ENCODE measurements around the gene UGT3A2.

Gene UGT3A2

GRCh38 chr5:36068751-36069281, 2.1 kb upstream of the UGT3A2 start:
- H3K27me3 ChIP-seq (ENCODE audit: control insufficient read depth, insufficient read depth, low read length), result no peaks in the 10 kb centered on the region
- no peak overlapping the region for H3K9ac ChIP-seq (ENCODE audit: low read length)
- no peaks in the 10 kb centered on the region for H3K4me1 ChIP-seq (ENCODE audit: control insufficient read depth, insufficient read depth, low read length)
- H3K4me3 ChIP-seq (ENCODE audit: low read length), result no peak overlapping the region
- no peaks in the 10 kb centered on the region for H3K36me3 ChIP-seq (ENCODE audit: control insufficient read depth, insufficient read depth, low read length)
- no peak overlapping the region for H3K27ac ChIP-seq (ENCODE audit: low read depth, low read length)

- Histone ChIP-seq H3K9ac (ENCODE audit: low read length) (no peak overlapping the region), H3K27me3 (ENCODE audit: control insufficient read depth, insufficient read depth, low read length) (no peaks in the 10 kb centered on the region), H3K4me1 (ENCODE audit: control insufficient read depth, insufficient read depth, low read length) (no peaks in the 10 kb centered on the region), H3K36me3 (ENCODE audit: control insufficient read depth, insufficient read depth, low read length) (no peaks in the 10 kb centered on the region), H3K27ac (ENCODE audit: low read depth, low read length) (no peak overlapping the region), H3K4me3 (ENCODE audit: low read length) (no peak overlapping the region)
These were observed 612 bp downstream of the UGT3A2 start for GRCh38 chr5:36066001-36066539.

DNA sequence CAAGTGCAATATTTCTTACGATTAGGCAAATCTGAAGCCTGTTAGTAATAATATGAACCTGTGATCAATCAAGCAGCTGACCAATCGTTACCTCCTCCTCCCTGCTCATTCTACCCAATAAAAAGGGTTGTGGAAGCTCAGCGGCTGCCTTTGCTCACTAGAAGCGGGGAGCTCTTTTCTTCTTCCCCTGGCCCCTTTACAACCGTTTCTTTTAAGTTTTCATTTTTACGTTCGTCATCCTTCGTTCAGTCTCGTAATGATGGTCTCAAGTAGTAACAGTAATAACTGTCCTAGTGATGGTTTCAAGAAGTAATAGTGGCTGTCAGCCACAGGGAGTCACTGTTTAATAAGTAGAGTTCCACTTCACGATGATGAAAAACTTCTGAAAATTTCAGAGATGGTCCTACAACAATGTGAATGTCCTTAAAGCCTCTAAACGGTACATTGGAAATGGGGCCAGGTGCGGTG, 6.2 kb downstream of the UGT3A2 start:
- no peaks in the 10 kb centered on the region for H3K36me3 ChIP-seq (ENCODE audit: control insufficient read depth, insufficient read depth, low read length)
- no peak overlapping the region for H3K9ac ChIP-seq (ENCODE audit: low read length)
- H3K4me1 ChIP-seq (ENCODE audit: control insufficient read depth, insufficient read depth, low read length), result no peaks in the 10 kb centered on the region
- no peaks in the 10 kb centered on the region for H3K27me3 ChIP-seq (ENCODE audit: control insufficient read depth, insufficient read depth, low read length)
- H3K27ac ChIP-seq (ENCODE audit: low read depth, low read length), result no peak overlapping the region
- H3K4me3 ChIP-seq (ENCODE audit: low read length), result no peak overlapping the region

DNA sequence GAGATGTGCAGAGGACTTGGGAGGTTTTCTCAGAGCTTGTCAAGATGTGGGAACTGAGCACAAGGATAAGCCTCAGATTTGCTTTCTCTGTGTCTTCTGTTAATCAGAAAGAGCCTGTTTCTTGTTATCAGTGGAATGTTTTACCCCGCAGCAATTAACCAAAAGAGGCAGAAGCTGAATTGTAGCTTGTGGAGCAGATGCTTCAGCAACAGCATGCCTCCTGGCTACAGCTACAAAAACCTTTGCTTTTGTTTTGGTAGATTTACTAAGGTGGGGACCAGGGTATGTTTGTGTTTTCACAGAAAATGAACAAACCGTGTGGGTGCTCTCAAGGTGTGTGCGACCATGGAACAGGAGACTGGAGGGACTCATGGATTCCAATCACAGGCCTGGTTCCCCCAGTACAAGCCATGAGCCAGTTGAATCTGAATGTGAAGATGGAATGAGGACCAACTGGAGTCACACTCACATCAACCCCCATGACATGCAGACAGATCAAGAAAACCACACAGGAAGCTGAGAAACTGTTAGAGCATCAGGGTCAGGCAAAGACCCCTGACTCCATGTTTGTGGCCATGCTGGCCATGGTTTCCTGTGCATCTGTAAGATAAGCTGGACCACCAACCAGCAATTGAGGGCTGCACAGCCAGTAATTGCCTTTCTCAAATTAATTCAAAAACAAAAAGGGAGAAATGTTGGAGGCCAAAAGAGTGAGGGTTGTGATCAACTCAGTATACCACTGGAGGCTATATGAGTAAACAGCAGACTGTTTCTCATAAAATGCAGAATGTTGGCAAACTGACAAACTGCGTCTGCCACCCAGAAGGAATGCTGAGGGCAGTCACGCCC, 6.9 kb downstream of the UGT3A2 start:
- H3K36me3 ChIP-seq (ENCODE audit: control insufficient read depth, insufficient read depth, low read length), result no peaks in the 10 kb centered on the region
- no peak overlapping the region for H3K9ac ChIP-seq (ENCODE audit: low read length)
- H3K27me3 ChIP-seq (ENCODE audit: control insufficient read depth, insufficient read depth, low read length), result no peaks in the 10 kb centered on the region
- no peak overlapping the region for H3K4me3 ChIP-seq (ENCODE audit: low read length)
- H3K4me1 ChIP-seq (ENCODE audit: control insufficient read depth, insufficient read depth, low read length), result no peaks in the 10 kb centered on the region
- H3K27ac ChIP-seq (ENCODE audit: low read depth, low read length), result no peak overlapping the region

DNA sequence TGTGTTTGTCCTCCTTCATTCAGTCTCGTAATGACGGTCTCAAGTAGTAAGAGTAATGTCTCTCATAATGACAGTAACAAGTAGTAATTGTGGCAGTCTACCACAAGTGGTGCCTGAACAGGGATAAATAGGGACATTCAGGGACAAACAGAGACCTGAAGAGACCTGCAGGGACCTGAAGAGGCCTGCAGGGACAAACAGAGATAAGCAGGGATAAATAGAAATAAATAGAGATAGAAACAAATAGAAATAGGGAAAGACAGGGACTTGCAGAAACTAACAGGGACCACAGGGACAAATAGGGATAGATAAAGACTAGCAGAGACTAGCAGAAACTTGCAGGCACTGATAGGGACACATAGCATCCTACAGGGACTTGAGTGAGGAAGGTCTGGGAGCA, 7.9 kb downstream of the UGT3A2 start:
- Histone ChIP-seq H3K36me3 (ENCODE audit: control insufficient read depth, insufficient read depth, low read length) (no peaks in the 10 kb centered on the region), H3K4me3 (ENCODE audit: low read length) (no peak overlapping the region), H3K9ac (ENCODE audit: low read length) (no peak overlapping the region), H3K27ac (ENCODE audit: low read depth, low read length) (no peak overlapping the region), H3K27me3 (ENCODE audit: control insufficient read depth, insufficient read depth, low read length) (no peaks in the 10 kb centered on the region), H3K4me1 (ENCODE audit: control insufficient read depth, insufficient read depth, low read length) (no peaks in the 10 kb centered on the region)

DNA sequence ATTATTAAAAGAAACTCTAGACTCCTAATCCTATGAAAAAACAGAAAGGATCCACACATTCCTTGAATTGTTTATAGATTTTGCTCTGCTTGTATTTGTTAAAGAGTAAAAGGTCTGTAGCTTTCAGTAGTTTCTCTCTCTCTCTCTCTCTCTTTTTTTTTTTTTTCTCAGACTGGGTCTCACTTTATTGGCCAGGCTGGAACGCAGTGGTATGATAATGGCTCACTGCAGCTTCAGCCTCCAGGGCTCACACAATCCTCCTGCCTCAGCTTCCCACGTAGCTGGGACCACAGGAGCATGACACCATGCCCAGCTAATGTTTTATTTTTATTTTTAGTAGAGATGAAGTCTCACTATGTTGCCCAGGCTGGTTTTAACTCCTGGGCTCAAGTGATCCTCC, 9.3 kb downstream of the UGT3A2 start:
- Histone ChIP-seq H3K36me3 (ENCODE audit: control insufficient read depth, insufficient read depth, low read length) (no peaks in the 10 kb centered on the region), H3K4me3 (ENCODE audit: low read length) (no peak overlapping the region), H3K9ac (ENCODE audit: low read length) (no peak overlapping the region), H3K27me3 (ENCODE audit: control insufficient read depth, insufficient read depth, low read length) (no peaks in the 10 kb centered on the region), H3K27ac (ENCODE audit: low read depth, low read length) (no peak overlapping the region), H3K4me1 (ENCODE audit: control insufficient read depth, insufficient read depth, low read length) (no peaks in the 10 kb centered on the region)

GRCh38 chr5:36056422-36056821, 10.3 kb downstream of the UGT3A2 start:
- H3K27me3 ChIP-seq (ENCODE audit: control insufficient read depth, insufficient read depth, low read length), result no peaks in the 10 kb centered on the region

GRCh38 chr5:36055984-36056383, 10.7 kb downstream of the UGT3A2 start:
- no peaks in the 10 kb centered on the region for H3K27me3 ChIP-seq (ENCODE audit: control insufficient read depth, insufficient read depth, low read length)
- H3K4me1 ChIP-seq (ENCODE audit: control insufficient read depth, insufficient read depth, low read length), result no peaks in the 10 kb centered on the region
- no peak overlapping the region for H3K27ac ChIP-seq (ENCODE audit: low read depth, low read length)

More at GRCh38 chr5:36056422-36056821, 10.3 kb downstream of the UGT3A2 start:
- no peak overlapping the region for H3K27ac ChIP-seq (ENCODE audit: low read depth, low read length)
- no peak overlapping the region for H3K4me3 ChIP-seq (ENCODE audit: low read length)
- H3K9ac ChIP-seq (ENCODE audit: low read length), result no peak overlapping the region
- no peaks in the 10 kb centered on the region for H3K36me3 ChIP-seq (ENCODE audit: control insufficient read depth, insufficient read depth, low read length)
- no peaks in the 10 kb centered on the region for H3K4me1 ChIP-seq (ENCODE audit: control insufficient read depth, insufficient read depth, low read length)

GRCh38 chr5:36054647-36055046, 12.0 kb downstream of the UGT3A2 start:
- Histone ChIP-seq H3K4me1 (ENCODE audit: control insufficient read depth, insufficient read depth, low read length) (no peaks in the 10 kb centered on the region), H3K9ac (ENCODE audit: low read length) (no peak overlapping the region)

More at GRCh38 chr5:36055984-36056383, 10.7 kb downstream of the UGT3A2 start:
- Histone ChIP-seq H3K9ac (ENCODE audit: low read length) (no peak overlapping the region), H3K36me3 (ENCODE audit: control insufficient read depth, insufficient read depth, low read length) (no peaks in the 10 kb centered on the region), H3K4me3 (ENCODE audit: low read length) (no peak overlapping the region)

DNA sequence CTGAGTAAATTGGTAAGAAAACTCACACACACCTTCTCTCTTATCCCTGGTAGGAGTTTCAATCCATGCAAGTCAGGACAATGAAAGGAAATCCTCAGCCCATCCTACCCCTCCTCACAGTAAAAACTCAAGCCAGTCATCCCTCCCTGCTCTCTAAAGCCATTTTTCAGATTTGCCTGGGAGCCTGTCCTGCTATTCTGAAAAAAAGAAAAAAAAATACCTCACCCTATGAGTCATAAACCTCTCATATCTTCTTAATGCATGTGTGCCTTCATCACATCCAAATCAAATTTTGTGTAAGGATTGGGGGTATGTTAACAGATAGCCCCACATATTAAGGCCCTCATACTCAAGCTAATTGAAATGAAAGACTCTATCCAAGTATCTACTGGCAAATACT, 14.1 kb downstream of the UGT3A2 start:
- no peaks in the 10 kb centered on the region for H3K36me3 ChIP-seq (ENCODE audit: control insufficient read depth, insufficient read depth, low read length)
- H3K4me1 ChIP-seq (ENCODE audit: control insufficient read depth, insufficient read depth, low read length), result no peaks in the 10 kb centered on the region
- H3K9ac ChIP-seq (ENCODE audit: low read length), result no peak overlapping the region
- no peak overlapping the region for H3K4me3 ChIP-seq (ENCODE audit: low read length)
- no peak overlapping the region for H3K27ac ChIP-seq (ENCODE audit: low read depth, low read length)
- H3K27me3 ChIP-seq (ENCODE audit: control insufficient read depth, insufficient read depth, low read length), result no peaks in the 10 kb centered on the region

More at GRCh38 chr5:36054647-36055046, 12.0 kb downstream of the UGT3A2 start:
- H3K4me3 ChIP-seq (ENCODE audit: low read length), result no peak overlapping the region
- H3K27ac ChIP-seq (ENCODE audit: low read depth, low read length), result no peak overlapping the region
- H3K36me3 ChIP-seq (ENCODE audit: control insufficient read depth, insufficient read depth, low read length), result no peaks in the 10 kb centered on the region
- H3K27me3 ChIP-seq (ENCODE audit: control insufficient read depth, insufficient read depth, low read length), result no peaks in the 10 kb centered on the region

DNA sequence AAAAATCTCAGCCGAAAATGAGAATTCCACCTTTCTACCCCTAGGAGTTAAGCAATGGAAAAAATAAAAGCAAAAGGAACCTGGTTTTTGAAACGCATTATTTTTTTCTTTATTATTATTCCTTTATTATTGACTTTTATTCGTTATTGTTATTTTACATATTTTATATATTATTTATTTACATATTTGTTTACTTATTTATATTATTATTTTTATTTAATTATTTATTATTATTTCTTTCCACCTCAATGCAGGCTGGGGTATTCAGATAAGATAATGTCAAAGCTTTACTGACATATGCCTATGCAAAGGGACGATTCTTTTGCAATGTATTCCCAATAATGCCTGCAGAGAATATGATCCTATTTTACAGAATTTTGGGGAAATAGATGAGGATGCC, 16.7 kb downstream of the UGT3A2 start:
- Histone ChIP-seq H3K36me3 (ENCODE audit: control insufficient read depth, insufficient read depth, low read length) (no peaks in the 10 kb centered on the region), H3K27me3 (ENCODE audit: control insufficient read depth, insufficient read depth, low read length) (no peaks in the 10 kb centered on the region), H3K9ac (ENCODE audit: low read length) (no peak overlapping the region), H3K4me1 (ENCODE audit: control insufficient read depth, insufficient read depth, low read length) (no peaks in the 10 kb centered on the region), H3K4me3 (ENCODE audit: low read length) (no peak overlapping the region), H3K27ac (ENCODE audit: low read depth, low read length) (no peak overlapping the region)

GRCh38 chr5:36047384-36048160, 19.1 kb downstream of the UGT3A2 start:
- Histone ChIP-seq H3K4me1 (ENCODE audit: control insufficient read depth, insufficient read depth, low read length) (no peaks in the 10 kb centered on the region), H3K4me3 (ENCODE audit: low read length) (no peak overlapping the region), H3K36me3 (ENCODE audit: control insufficient read depth, insufficient read depth, low read length) (no peaks in the 10 kb centered on the region), H3K27ac (ENCODE audit: low read depth, low read length) (no peak overlapping the region), H3K27me3 (ENCODE audit: control insufficient read depth, insufficient read depth, low read length) (no peaks in the 10 kb centered on the region), H3K9ac (ENCODE audit: low read length) (no peak overlapping the region)

Measured in rectal smooth muscle tissue (tissue), 1 donor.